NCI-H1417 treated with DMSO at 0.1 percent for 48 hours (cell line): ENCODE results near the gene POLR2E.
A peak's percentile ranks its signal among the peaks of the same experiment; 100 is the strongest.

Source experiments
- DNase-seq: peaks from one replicate; lab custom pipeline; 2025; lab: John Stamatoyannopoulos, UW

Gene POLR2E

GRCh38 chr19:1063909-1064660 lies 31.1 kb downstream of the POLR2E start:
- no peak for DNase-seq

- no peak for DNase-seq
Observed at GRCh38 chr19:1063030-1063908, 31.9 kb downstream of the POLR2E start.

DNA sequence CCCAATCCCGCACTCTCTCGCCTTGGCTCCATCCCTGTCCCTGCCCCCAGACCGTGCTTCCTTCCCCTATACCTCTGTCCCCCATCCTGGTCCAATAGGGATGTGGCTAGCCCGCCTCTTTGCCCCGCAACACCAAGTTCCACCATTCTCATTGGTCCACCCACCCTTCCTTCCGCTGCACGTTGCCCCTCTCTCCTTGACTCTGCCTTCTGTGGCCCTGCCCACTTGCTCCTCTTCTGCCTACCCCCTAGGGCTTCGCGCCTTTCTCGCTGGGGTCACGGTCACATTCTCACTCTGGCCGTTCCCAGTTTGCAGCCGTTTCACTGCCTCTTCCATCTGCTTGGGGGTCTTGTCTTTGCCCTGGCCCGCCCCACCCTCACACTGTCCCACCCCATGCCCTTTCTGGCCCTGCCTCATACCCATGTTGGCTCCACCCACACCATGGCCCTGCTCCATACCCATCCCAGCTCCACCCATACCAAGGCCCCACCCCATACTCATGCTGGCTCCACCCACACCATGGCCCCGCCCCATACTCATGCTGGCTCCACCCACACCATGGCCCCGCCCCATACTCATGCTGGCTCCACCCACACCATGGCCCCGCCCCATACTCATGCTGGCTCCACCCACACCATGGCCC lies 32.7 kb downstream of the POLR2E start:
- no peak for DNase-seq

GRCh38 chr19:1061987-1062386 lies 33.2 kb downstream of the POLR2E start:
- no peak for DNase-seq

DNA sequence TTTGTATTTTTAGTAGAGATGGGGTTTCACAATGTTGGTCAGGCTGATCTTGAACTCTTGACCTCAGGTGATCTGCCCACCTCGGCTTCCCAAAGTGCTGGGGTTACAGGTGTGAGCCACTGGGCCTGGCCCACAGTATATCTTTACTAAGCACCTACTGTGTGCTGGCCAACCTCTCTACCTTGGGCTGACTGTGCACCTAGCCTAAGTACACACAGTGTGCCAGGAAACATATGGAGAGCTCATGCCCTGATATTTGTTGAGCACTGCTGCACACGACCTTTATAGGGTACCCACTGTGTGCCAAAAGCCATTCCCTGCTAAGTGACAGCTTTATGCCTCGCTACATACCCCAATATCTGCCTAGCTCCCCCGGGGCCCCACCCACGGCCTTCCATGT lies 34.5 kb downstream of the POLR2E start:
- no peak for DNase-seq

GRCh38 chr19:1058112-1058511 lies 37.1 kb downstream of the POLR2E start:
- DNase-seq, result no peak

DNA sequence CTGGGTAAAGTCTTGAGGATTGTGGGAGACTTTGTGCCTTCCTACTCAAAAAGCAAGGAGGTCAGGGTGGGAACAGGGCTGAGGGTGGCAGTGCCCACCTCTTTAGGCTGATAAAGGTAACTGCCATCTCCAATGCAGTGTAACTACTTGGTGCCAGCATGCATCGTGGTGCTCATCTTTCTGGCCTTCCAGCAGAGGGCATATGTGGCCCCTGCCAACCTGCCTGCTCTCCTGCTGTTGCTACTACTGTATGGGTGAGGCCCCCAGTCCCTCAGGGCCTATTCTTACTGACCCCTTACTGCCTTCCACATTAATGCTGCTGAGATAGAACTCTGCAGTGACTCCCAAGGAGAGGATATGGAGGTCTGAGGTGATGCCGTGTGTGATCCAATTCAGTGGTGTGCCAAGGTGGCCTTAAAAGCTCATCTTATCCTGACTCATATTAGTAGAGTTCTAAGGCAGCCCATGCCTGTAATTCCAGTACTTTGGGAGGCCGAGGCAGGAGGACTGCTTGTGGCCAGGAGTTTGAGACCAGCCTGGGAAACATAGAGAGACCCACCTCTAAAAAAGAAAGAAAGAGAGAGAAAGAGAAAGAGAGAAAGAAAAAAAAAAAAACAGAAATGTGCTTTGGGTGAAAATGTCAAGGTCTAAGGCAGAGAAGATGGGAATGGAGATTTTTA lies 37.9 kb downstream of the POLR2E start:
- DNase-seq, result peak; percentile 30

GRCh38 chr19:1055886-1056620 lies 39.1 kb downstream of the POLR2E start:
- DNase-seq, result no peak

GRCh38 chr19:1055028-1055425 lies 40.1 kb downstream of the POLR2E start:
- no peak for DNase-seq

DNA sequence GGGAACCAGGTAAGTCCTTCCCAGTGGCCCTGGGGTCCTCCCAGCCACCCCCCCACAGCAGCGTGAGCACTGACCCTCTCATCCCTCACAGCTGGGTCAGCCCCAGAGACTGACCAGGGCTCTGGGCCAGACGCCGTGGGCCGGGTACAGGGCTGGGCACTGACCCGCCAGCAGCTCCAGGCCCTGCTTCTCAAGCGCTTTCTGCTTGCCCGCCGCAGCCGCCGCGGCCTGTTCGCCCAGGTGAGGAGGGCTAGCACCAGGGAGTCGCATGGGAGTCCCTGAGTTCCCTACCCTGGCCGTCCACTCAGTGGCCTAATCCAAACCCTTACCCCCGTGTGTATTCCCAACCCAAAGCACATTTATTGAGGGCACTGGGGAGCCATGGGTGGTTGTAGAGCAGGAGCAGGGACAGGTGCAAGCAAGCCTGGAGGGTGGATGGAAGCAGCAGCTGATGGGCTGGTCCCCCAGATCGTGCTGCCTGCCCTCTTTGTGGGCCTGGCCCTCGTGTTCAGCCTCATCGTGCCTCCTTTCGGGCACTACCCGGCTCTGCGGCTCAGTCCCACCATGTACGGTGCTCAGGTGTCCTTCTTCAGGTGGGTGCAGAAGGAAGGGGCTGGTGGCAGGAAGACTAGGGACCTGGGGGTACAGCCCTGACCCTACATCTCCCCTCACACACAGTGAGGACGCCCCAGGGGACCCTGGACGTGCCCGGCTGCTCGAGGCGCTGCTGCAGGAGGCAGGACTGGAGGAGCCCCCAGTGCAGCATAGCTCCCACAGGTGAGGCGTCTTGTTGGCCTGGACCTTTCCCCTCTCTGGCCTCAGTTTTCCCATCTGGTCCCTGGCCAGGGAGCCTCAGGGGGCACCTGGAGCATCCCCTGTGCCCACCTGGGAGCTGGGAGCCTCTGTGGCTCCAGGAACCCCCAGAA lies 40.8 kb downstream of the POLR2E start:
- no peak for DNase-seq

DNA sequence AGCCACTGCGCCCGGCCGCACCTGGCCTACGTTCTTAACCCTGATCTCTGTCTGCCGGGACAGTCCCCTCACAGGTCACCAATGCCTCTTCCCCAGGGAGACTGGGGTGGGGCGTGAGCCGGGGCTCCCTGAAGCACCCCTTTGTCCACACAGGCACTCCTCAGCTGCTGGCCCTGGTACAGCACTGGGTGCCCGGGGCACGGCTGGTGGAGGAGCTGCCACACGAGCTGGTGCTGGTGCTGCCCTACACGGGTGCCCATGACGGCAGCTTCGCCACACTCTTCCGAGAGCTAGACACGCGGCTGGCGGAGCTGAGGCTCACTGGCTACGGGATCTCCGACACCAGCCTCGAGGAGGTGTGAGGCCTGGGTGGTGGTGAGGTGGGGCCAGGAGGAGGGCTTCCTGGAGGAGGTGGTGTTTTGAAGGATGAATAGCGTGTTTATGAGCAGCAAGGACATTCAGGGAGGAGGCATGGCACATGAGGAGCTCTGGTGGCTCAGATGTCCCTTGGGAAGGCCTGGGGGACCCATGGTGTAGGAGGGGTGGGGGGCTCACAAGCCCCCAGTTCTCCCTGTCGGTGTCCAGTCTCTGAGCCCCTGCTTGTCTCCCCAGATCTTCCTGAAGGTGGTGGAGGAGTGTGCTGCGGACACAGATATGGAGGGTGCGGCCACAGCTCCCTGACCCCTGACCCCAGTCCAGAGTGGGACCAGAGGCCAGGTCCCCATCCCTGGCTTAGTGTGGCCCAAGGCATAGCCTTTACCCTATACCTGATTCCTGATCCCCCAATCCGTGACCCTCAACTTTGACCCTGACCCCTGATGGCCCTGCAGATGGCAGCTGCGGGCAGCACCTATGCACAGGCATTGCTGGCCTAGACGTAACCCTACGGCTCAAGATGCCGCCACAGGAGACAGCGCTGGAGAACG lies 41.7 kb downstream of the POLR2E start:
- no peak for DNase-seq

GRCh38 chr19:1052349-1052975 lies 42.7 kb downstream of the POLR2E start:
- no peak for DNase-seq

DNA sequence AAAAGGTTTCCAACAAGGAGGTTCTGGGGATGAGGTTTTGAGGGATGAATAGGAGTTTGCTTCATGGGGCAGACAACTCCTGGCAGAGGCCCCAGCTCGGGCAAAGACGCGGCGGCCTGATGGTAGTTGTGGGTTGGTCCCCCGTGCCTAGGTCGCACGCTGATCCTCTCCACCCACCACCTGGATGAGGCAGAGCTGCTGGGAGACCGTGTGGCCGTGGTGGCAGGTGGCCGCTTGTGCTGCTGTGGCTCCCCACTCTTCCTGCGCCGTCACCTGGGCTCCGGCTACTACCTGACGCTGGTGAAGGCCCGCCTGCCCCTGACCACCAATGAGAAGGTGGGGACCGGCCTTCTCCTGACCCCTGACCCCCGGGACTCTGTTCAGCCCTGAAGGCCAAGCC lies 43.4 kb downstream of the POLR2E start:
- DNase-seq, result no peak

DNA sequence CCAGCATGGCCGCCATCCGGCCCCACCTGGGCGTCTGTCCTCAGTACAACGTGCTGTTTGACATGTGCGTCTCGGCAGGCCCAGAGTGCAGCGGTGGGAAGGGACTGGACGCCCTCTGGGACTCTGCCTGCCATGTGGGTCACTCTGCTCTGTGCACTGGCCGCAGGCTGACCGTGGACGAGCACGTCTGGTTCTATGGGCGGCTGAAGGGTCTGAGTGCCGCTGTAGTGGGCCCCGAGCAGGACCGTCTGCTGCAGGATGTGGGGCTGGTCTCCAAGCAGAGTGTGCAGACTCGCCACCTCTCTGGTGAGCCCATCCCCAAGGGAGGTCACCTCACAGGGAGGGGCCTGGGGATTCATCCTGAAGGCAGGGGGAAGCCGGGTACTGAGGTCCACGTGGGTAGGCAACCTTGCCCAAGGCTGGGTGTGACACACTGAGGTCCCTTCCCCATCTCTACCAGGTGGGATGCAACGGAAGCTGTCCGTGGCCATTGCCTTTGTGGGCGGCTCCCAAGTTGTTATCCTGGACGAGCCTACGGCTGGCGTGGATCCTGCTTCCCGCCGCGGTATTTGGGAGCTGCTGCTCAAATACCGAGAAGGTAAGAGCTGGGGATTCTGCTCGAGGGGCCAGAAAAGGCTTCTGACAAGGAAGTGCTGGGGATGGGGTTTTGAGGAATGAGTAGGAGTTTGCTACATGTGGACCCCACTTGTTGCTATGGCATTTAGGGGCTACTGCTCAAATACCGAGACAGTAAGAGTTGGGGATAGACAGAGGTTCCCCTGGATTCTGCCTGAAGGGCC lies 44.0 kb downstream of the POLR2E start:
- DNase-seq, result no peak

DNA sequence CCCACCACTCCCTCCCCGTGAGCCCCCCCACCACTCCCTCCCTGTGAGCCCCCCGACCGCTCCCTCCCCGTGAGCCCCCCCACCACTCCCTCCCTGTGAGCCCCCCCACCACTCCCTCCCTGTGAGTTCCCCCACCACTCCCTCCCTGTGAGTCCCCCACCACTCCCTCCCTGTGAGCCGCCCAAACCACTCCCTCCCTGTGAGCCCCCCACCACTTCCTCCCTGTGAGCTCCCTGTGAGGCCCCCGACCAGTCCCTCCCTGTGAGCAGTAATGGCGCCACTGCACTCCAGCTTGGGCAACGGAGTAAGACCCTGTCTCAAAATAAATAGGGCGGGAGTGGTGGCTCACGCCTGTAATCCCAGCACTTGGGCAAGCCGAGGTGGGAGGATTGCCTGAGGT lies 45.4 kb downstream of the POLR2E start:
- no peak for DNase-seq

DNA sequence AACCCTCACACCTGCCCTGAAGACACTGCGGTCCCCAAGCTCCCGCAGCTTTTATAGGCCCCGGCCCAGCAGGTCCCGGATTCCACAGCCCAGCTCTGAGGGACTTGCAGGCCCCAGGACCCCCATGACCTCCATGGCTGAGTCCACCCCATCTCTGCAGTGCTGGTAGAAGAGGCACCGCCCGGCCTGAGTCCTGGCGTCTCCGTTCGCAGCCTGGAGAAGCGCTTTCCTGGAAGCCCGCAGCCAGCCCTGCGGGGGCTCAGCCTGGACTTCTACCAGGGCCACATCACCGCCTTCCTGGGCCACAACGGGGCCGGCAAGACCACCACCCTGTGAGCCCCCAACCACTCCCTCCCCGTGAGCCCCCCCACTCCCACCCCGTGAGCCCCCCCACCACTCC lies 46.1 kb downstream of the POLR2E start:
- DNase-seq, result no peak

- DNase-seq, result no peak
Observed at GRCh38 chr19:1047696-1048147, 47.5 kb downstream of the POLR2E start.
